Bone marrow (tissue), 2 donors: ENCODE results near the gene OR10H3.
"Not testable (repeated sequence)": the region's sequence is repeated elsewhere in the genome, so short reads cannot be mapped to it uniquely, and the experiment has no call there.

Experiments
- DNase-seq, 2 donors: peaks; one replicate each; lab custom pipeline; 2025; lab: John Stamatoyannopoulos, UW

Gene OR10H3

GRCh38 chr19:15779756-15780476 lies 42.1 kb downstream of the OR10H3 start:
- no peak for DNase-seq

GRCh38 chr19:15780610-15781418 lies 43.0 kb downstream of the OR10H3 start:
- DNase-seq, result no peak

GRCh38 chr19:15781661-15782060 lies 43.9 kb downstream of the OR10H3 start:
- no peak for DNase-seq

- DNase-seq, result no peak
These were observed 44.4 kb downstream of the OR10H3 start for GRCh38 chr19:15782211-15782610.

GRCh38 chr19:15782896-15783295 lies 45.1 kb downstream of the OR10H3 start:
- DNase-seq, result not testable (repeated sequence)

GRCh38 chr19:15787611-15788155 lies 49.9 kb downstream of the OR10H3 start, which contains the start of gene OR10H5:
Gene OR10H5, plus strand, starts transcription at chr19:15787661. Its CDS starts 6,388 bp downstream, at chr19:15794049.
- no peak for DNase-seq

- no peak for DNase-seq
These were observed 50.9 kb downstream of the OR10H3 start for GRCh38 chr19:15788594-15789270.

- DNase-seq, result no peak
These were observed 52.3 kb downstream of the OR10H3 start for GRCh38 chr19:15790096-15790495.
